DOHH2 (cell line): ENCODE data around the gene IL9.

Experiments used
- H3F3A ChIP-seq: fragments of 200-600 bp; sonication (generic), shearing (Covaris generic); 2 replicates; pipeline ENCODE4 v1.6.0; 2016; ENCODE audit warnings: antibody characterized with exemption, mild to moderate bottlenecking; ENCODE audit not compliant: control insufficient read depth, insufficient read depth
- H3K27ac ChIP-seq: fragments of 200-600 bp; sonication (generic); 2 replicates; pipeline ENCODE4 v1.5.1; 2014; ENCODE audit warnings: low read depth, mild to moderate bottlenecking, low read length, moderate library complexity
- H3K27me3 ChIP-seq: fragments of 200-600 bp; sonication (generic); 2 replicates; pipeline ENCODE4 v1.6.1; 2014; ENCODE audit warnings: mild to moderate bottlenecking, low read length, mixed read lengths; ENCODE audit not compliant: control insufficient read depth
- H3K36me3 ChIP-seq: fragments of 200-600 bp; sonication (generic); 2 replicates; pipeline ENCODE4 v1.6.1; 2014; ENCODE audit warnings: mild to moderate bottlenecking, low read length, moderate library complexity, mixed read lengths; ENCODE audit not compliant: control insufficient read depth
- H3K4me1 ChIP-seq: fragments of 200-600 bp; sonication (generic); 2 replicates; pipeline ENCODE4 v1.6.1; 2014; ENCODE audit warnings: mild to moderate bottlenecking, low read length, mixed read lengths; ENCODE audit not compliant: control insufficient read depth
- H3K4me2 ChIP-seq: fragments of 200-600 bp; sonication (generic); 2 replicates; pipeline ENCODE4 v1.6.0; 2014; ENCODE audit warnings: mild to moderate bottlenecking, low read length, moderate library complexity
- H3K4me3 ChIP-seq: fragments of 200-600 bp; sonication (generic); 2 replicates; pipeline ENCODE4 v1.5.1; 2014; ENCODE audit warnings: mild to moderate bottlenecking, low read length, mixed read lengths
- H3K79me2 ChIP-seq: fragments of 200-600 bp; sonication (generic); 2 replicates; pipeline ENCODE4 v1.6.1; 2014; ENCODE audit warnings: mild to moderate bottlenecking, low read length, mixed read lengths; ENCODE audit not compliant: control insufficient read depth
- H3K9me2 ChIP-seq: fragments of 200-600 bp; sonication (generic); replicated peaks from 2 replicates; pipeline ENCODE4 v1.6.1; 2014; ENCODE audit warnings: mild to moderate bottlenecking, low read length, mixed read lengths; ENCODE audit not compliant: control insufficient read depth
- H3K9me3 ChIP-seq: fragments of 200-600 bp; sonication (generic); 2 replicates; pipeline ENCODE4 v1.6.1; 2014; ENCODE audit warnings: antibody characterized with exemption, low read length, mixed read lengths; ENCODE audit not compliant: control insufficient read depth, insufficient read depth
- H4K20me1 ChIP-seq: fragments of 200-600 bp; sonication (generic); 2 replicates; pipeline ENCODE4 v1.6.0; 2014; ENCODE audit warnings: low read depth, mild to moderate bottlenecking, antibody characterized with exemption, low read length, moderate library complexity; ENCODE audit not compliant: control insufficient read depth, insufficient read depth
- CTCF ChIP-seq: fragments of 200-600 bp; sonication (generic); IDR thresholded peaks from one replicate; pipeline ENCODE4 v1.5.1; 2014; ENCODE audit warnings: antibody characterized with exemption, mild to moderate bottlenecking, low read depth, low read length; ENCODE audit not compliant: poor library complexity, severe bottlenecking
- EZH2phosphoT487 ChIP-seq: fragments of 200-600 bp; sonication (generic); IDR thresholded peaks from 2 replicates; pipeline ENCODE4 v1.6.1; 2017; ENCODE audit warnings: borderline replicate concordance, mild to moderate bottlenecking, antibody characterized with exemption, low read length, moderate library complexity, mixed read lengths

The IL9 gene

GRCh38 chr5:135921388-135921787 lies 25.7 kb upstream of the IL9 start:
- H3K27ac ChIP-seq: no peak overlapping the region
- no peaks in the 10 kb centered on the region for H3K4me1 ChIP-seq
- no peak overlapping the region for H3K4me3 ChIP-seq
- H3K4me2 ChIP-seq: no peak overlapping the region
- no peaks in the 10 kb centered on the region for H4K20me1 ChIP-seq
- H3F3A ChIP-seq: no peaks in the 10 kb centered on the region
- H3K9me2 ChIP-seq: no peaks in the 10 kb centered on the region
- H3K9me3 ChIP-seq: no peaks in the 10 kb centered on the region
- H3K27me3 ChIP-seq: peaks cover 24% of the 10 kb centered on the region
- H3K79me2 ChIP-seq: no peaks in the 10 kb centered on the region
- H3K36me3 ChIP-seq: no peaks in the 10 kb centered on the region
- TF ChIP-seq EZH2phosphoT487 (no peak), CTCF (no peak)

GRCh38 chr5:135920199-135920598 lies 24.6 kb upstream of the IL9 start:
- Histone ChIP-seq H3K36me3 (no peaks in the 10 kb centered on the region), H3K4me1 (no peaks in the 10 kb centered on the region), H4K20me1 (no peaks in the 10 kb centered on the region), H3K27me3 (peaks cover 28% of the 10 kb centered on the region), H3K27ac (no peak overlapping the region), H3F3A (no peaks in the 10 kb centered on the region), H3K9me3 (no peaks in the 10 kb centered on the region), H3K79me2 (no peaks in the 10 kb centered on the region), H3K4me3 (no peak overlapping the region), H3K4me2 (no peak overlapping the region), H3K9me2 (no peaks in the 10 kb centered on the region)
- TF ChIP-seq EZH2phosphoT487 (no peak), CTCF (no peak)

- no peak overlapping the region for H3K27ac ChIP-seq
- H3F3A ChIP-seq: no peaks in the 10 kb centered on the region
- no peaks in the 10 kb centered on the region for H3K9me2 ChIP-seq
- no peak overlapping the region for H3K4me3 ChIP-seq
- no peaks in the 10 kb centered on the region for H3K4me1 ChIP-seq
- no peaks in the 10 kb centered on the region for H3K79me2 ChIP-seq
- H3K27me3 ChIP-seq: peaks cover 28% of the 10 kb centered on the region
- TF ChIP-seq CTCF: no peak
- no peak for TF ChIP-seq EZH2phosphoT487
- H3K36me3 ChIP-seq: no peaks in the 10 kb centered on the region
- H4K20me1 ChIP-seq: no peaks in the 10 kb centered on the region
- H3K4me2 ChIP-seq: no peak overlapping the region
- H3K9me3 ChIP-seq: no peaks in the 10 kb centered on the region
Measured at GRCh38 chr5:135916638-135917263, 21.1 kb upstream of the IL9 start.
